Spleen (tissue), 7 donors: ENCODE measurements around the gene MOCS3.

ENCODE experiments used
- CTCF ChIP-seq, 11 experiments: fragments of 200-600 bp in 7 of 11; fragments of 450-650 bp in 4 of 11; sonication (generic) in 4 of 11; IDR thresholded peaks in 8 of 11; conservative IDR thresholded peaks in 3 of 11; 1 replicate in 7 of 11; 2 replicates in 4 of 11; pipeline versions ENCODE4 v1.4.0 to v1.8.0; 2016 to 2021; ENCODE audit warnings: antibody characterized with exemption in 11 of 11, inconsistent platforms in 4 of 11, mild to moderate bottlenecking in 1 of 11
- POLR2A ChIP-seq, 3 donors: fragments of 450-650 bp; IDR thresholded peaks; one replicate each; pipeline ENCODE4 v1.5.1; 2017; ENCODE audit warnings: antibody characterized with exemption in 3 of 3, mild to moderate bottlenecking in 1 of 3
- donor health status: DM: no; HTN: no; CAD: no; lungs with moderate emphysema.
- donor health status: DM: no; HTN: no; CAD: no.
- donor health status: DM: no; HTN: no; CAD: no.

GRCh38 chr20:50926530-50926929 lies 32.1 kb upstream of the MOCS3 start:
- TF ChIP-seq CTCF (IDR thresholded peaks at IDR 0.05 in 8 of 11, conservative IDR thresholded peaks at IDR 0.05 in 3 of 11) = no peak
- TF ChIP-seq POLR2A (IDR thresholded peaks at IDR 0.05) = no peak
